CD4-positive, alpha-beta T cell treated with Interleukin-15 for 4 hours (primary cell): Measurements from ENCODE around the gene LIMA1.
A peak's percentile ranks its signal among the peaks of the same experiment; 100 is the strongest.

Source experiments
- DNase-seq: peaks from one replicate; pipeline ENCODE4 v3.0.0-alpha.2; 2020; ENCODE audit warnings: low spot score

The LIMA1 gene

GRCh38 chr12:50218386-50218785, 64.9 kb downstream of the LIMA1 start:
- no peak for DNase-seq

GRCh38 chr12:50217202-50217601, 66.1 kb downstream of the LIMA1 start:
- DNase-seq, result no peak

GRCh38 chr12:50215033-50215432, 68.3 kb downstream of the LIMA1 start:
- DNase-seq, result no peak

- DNase-seq, result no peak
These were observed 69.3 kb downstream of the LIMA1 start for GRCh38 chr12:50214018-50214417.

GRCh38 chr12:50213439-50213838, 69.9 kb downstream of the LIMA1 start:
- no peak for DNase-seq

GRCh38 chr12:50212071-50212467, 71.3 kb downstream of the LIMA1 start:
- DNase-seq, result no peak

- peak; percentile 20 for DNase-seq
These were observed 71.8 kb downstream of the LIMA1 start for GRCh38 chr12:50211392-50212070.

- DNase-seq, result no peak
These were observed 75.9 kb downstream of the LIMA1 start for GRCh38 chr12:50207424-50207823.

- no peak for DNase-seq
These were observed 77.7 kb downstream of the LIMA1 start for GRCh38 chr12:50205648-50206047.

- DNase-seq, result no peak
These were observed 79.6 kb downstream of the LIMA1 start for GRCh38 chr12:50203691-50204090.

GRCh38 chr12:50201987-50202521, 81.3 kb downstream of the LIMA1 start:
- DNase-seq, result no peak

GRCh38 chr12:50200552-50201273, 82.6 kb downstream of the LIMA1 start:
- DNase-seq, result no peak

- no peak for DNase-seq
These were observed 84.5 kb downstream of the LIMA1 start for GRCh38 chr12:50198829-50199228.

GRCh38 chr12:50197297-50197727, 86.0 kb downstream of the LIMA1 start:
- DNase-seq, result no peak

GRCh38 chr12:50196537-50196936, 86.8 kb downstream of the LIMA1 start:
- DNase-seq, result no peak

- DNase-seq, result no peak
These were observed 87.5 kb downstream of the LIMA1 start for GRCh38 chr12:50195832-50196231.

- DNase-seq, result no peak
These were observed 90.4 kb downstream of the LIMA1 start for GRCh38 chr12:50192908-50193307.

- DNase-seq, result no peak
These were observed 91.1 kb downstream of the LIMA1 start for GRCh38 chr12:50192236-50192635.

GRCh38 chr12:50190859-50191258, 92.5 kb downstream of the LIMA1 start:
- DNase-seq, result no peak

GRCh38 chr12:50188875-50189575, 94.3 kb downstream of the LIMA1 start:
- DNase-seq, result peak; percentile 21

GRCh38 chr12:50188241-50188781, 95.0 kb downstream of the LIMA1 start:
- no peak for DNase-seq

GRCh38 chr12:50187084-50187900, 96.0 kb downstream of the LIMA1 start:
- no peak for DNase-seq
